A673 (cell line): ENCODE measurements around the gene GLYR1. TPM values are rescaled to one million over a fixed set of nuclear protein-coding genes. Genes with fewer than 3 reads are reported as not detected.

ENCODE experiments used
- BruUV-seq: library from RNA; stranded (reverse); fragments of 400-500 nt; replicated peaks from 2 replicates; lab custom pipeline; 2021; lab: Mats Ljungman, UMichigan
- CTCF ChIA-PET: fragments of 300-600 bp; sonication (Branson Sonifier 250); formaldehyde crosslinking; loops from one replicate; lab custom pipeline; 2022; ENCODE audit warnings: antibody characterized with exemption; lab: Charles Lee
- POLR2A ChIA-PET: fragments of 300-600 bp; sonication (Branson Sonifier 250); formaldehyde crosslinking; loops from one replicate; lab custom pipeline; 2022; ENCODE audit warnings: antibody characterized with exemption; ENCODE audit not compliant: low non-redundant PET; lab: Charles Lee
- DNase-seq: peaks from one replicate; pipeline ENCODE4 v3.0.0-alpha.2; 2015; ENCODE audit warnings: low spot score
- H3K27ac ChIP-seq: fragments of 200-600 bp; sonication (generic); 2 replicates; pipeline ENCODE4 v1.5.1; 2016; ENCODE audit warnings: mixed run types, low read depth, mild to moderate bottlenecking, mixed read lengths, antibody characterized with exemption, low read length; ENCODE audit not compliant: poor library complexity, severe bottlenecking
- H3K27me3 ChIP-seq: fragments of 200-600 bp; sonication (generic); replicated peaks from 2 replicates; pipeline ENCODE4 v1.6.1; 2017; ENCODE audit warnings: mixed run types, low read depth, mild to moderate bottlenecking, mixed read lengths, antibody characterized with exemption, low read length; ENCODE audit not compliant: insufficient read depth, poor library complexity
- H3K36me3 ChIP-seq: fragments of 200-600 bp; sonication (generic); 2 replicates; pipeline ENCODE4 v1.6.1; 2016; ENCODE audit warnings: mixed run types, mild to moderate bottlenecking, mixed read lengths, antibody characterized with exemption, low read length; ENCODE audit not compliant: insufficient read depth, poor library complexity, severe bottlenecking
- H3K4me1 ChIP-seq: fragments of 200-600 bp; sonication (generic); 2 replicates; pipeline ENCODE4 v1.6.1; 2017; ENCODE audit warnings: mixed run types, mild to moderate bottlenecking, mixed read lengths, antibody characterized with exemption, low read length; ENCODE audit not compliant: insufficient read depth, poor library complexity, severe bottlenecking
- H3K4me3 ChIP-seq: fragments of 200-600 bp; sonication (generic); 2 replicates; pipeline ENCODE4 v1.5.1; 2016; ENCODE audit warnings: low read depth, mixed run types, mild to moderate bottlenecking, mixed read lengths, low read length; ENCODE audit not compliant: poor library complexity, severe bottlenecking
- H3K9me3 ChIP-seq: fragments of 200-600 bp; sonication (generic); 2 replicates; pipeline ENCODE4 v1.6.1; 2016; ENCODE audit warnings: mixed run types, low read depth, mild to moderate bottlenecking, mixed read lengths, antibody characterized with exemption, low read length; ENCODE audit not compliant: poor library complexity, severe bottlenecking
- CTCF ChIP-seq: fragments of 300-800, 200-600 bp; sonication (generic); conservative IDR thresholded peaks from 2 replicates; pipeline ENCODE4 v1.5.1; 2017; ENCODE audit warnings: low read depth, mild to moderate bottlenecking, antibody characterized with exemption, low read length, moderate library complexity, mixed read lengths
- EZH2 ChIP-seq: fragments of 200-600 bp; sonication (generic); IDR thresholded peaks from 2 replicates; pipeline ENCODE4 v1.6.1; 2017; ENCODE audit warnings: borderline replicate concordance, low read depth, mild to moderate bottlenecking, mixed read lengths, antibody characterized with exemption, low read length; ENCODE audit not compliant: poor library complexity, severe bottlenecking
- intact Hi-C: fragments of 100-400 bp; cut with micrococcal nuclease; formaldehyde crosslinking; loops from one replicate; pipeline ENCODE4 v1.10.0; 2022; ENCODE audit not compliant: unreplicated experiment
- total RNA-seq: library from RNA; stranded (reverse); gene quantifications from 2 replicates; pipeline ENCODE4 v1.2.3, GENCODE V29; 2021

Gene GLYR1
- total RNA-seq, 1 experiment from 2014 or later = 128 TPM

DNA sequence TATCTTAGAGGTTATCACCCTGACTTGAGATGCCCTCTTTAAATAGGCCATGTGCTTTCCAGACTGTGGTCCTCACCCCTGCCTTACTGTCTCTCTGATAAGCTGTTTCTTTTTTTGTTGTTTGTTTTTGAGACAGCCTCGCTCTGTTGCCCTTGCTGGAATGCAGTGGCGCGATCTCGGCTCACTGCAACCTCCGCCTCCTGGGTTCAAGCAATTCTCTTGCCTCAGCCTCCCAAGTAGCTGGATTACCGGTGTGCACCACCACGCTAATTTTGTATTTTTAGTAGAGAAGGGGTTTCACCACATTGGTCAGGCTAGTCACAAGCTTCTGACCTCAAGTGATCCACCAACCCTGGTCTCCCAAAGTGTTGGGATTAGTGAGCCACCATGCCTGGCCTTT is 58.2 kb downstream of the GLYR1 start:
- POLR2A ChIA-PET = no interaction called here
- no peaks in the 10 kb centered on the region for H3K9me3 ChIP-seq
- H3K4me3 ChIP-seq = no peak overlapping the region
- no peaks in the 10 kb centered on the region for H3K36me3 ChIP-seq
- no TSS peak for BruUV-seq
- no peaks in the 10 kb centered on the region for H3K4me1 ChIP-seq
- CTCF ChIA-PET = no interaction called here
- no peak overlapping the region for H3K27ac ChIP-seq
- no peak for DNase-seq
- TF ChIP-seq CTCF = no peak
- no peak for TF ChIP-seq EZH2
- no peaks in the 10 kb centered on the region for H3K27me3 ChIP-seq
- intact Hi-C loops = no loop called here

GRCh38 chr16:4788489-4788889 is 58.6 kb downstream of the GLYR1 start:
- no peak for TF ChIP-seq CTCF
- no peak for TF ChIP-seq EZH2
- no TSS peak for BruUV-seq
- POLR2A ChIA-PET = no interaction called here
- intact Hi-C loops = no loop called here
- Histone ChIP-seq H3K36me3 (no peaks in the 10 kb centered on the region), H3K9me3 (no peaks in the 10 kb centered on the region), H3K27me3 (no peaks in the 10 kb centered on the region), H3K4me3 (no peak overlapping the region), H3K4me1 (no peaks in the 10 kb centered on the region), H3K27ac (no peak overlapping the region)
- CTCF ChIA-PET = no interaction called here
- no peak for DNase-seq

GRCh38 chr16:4787627-4788482 is 59.2 kb downstream of the GLYR1 start, which contains the start of gene SEPTIN12:
TSS of gene SEPTIN12 (minus strand) at chr16:4788345. CDS start at chr16:4787645, 700 bp downstream.
- no TSS peak for BruUV-seq
- CTCF ChIA-PET = no interaction called here
- TF ChIP-seq CTCF = no peak
- no peak for TF ChIP-seq EZH2
- intact Hi-C loops = no loop called here
- no peaks in the 10 kb centered on the region for H3K27me3 ChIP-seq
- no peaks in the 10 kb centered on the region for H3K4me1 ChIP-seq
- H3K36me3 ChIP-seq = no peaks in the 10 kb centered on the region
- H3K9me3 ChIP-seq = no peaks in the 10 kb centered on the region
- no peak for DNase-seq
- no peak within 1 kb of the TSS for H3K4me3 ChIP-seq
- POLR2A ChIA-PET = no interaction called here
- no peak within 1 kb of the TSS for H3K27ac ChIP-seq
